Measurements from ENCODE around the gene ARL2BP.

DNA sequence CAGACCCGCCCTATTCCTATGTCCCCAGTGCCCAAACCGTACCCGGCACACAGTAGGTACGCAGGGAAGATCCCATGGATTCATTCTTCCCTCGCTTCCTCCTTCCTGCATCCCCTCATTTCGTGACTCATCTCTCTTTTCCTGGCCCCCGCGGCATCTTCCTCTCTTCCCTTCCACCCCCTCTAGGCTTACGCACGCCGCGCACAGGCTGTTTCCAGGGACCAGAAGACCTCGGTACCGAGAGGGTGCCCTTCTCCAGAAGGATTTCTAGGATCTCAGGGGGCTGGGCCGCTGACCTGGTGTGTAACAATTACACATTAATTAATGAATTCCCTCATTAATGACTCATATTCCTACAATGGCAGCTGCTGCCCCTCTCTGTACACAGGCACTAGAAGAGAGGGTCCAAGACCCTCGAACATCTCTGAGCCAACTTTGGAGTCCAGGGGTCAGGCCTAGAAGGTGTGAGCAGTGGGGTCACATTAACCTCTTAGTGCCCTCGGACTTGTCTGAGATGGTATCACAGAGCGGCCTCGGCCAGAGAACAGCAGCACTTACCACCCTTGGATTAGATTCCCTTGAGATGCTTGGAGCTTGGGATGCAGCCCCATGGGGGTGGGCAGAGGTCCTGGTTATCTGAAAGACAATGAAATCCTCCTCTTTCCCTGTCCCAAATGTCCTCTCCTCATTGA is 56.2 kb downstream of the ARL2BP start:
- TF ChIP-seq POLR2A (IDR thresholded peaks at IDR 0.05): no peak
- TF ChIP-seq EP300 (IDR thresholded peaks at IDR 0.05; ENCODE audit: low read depth): no peak
- TF ChIP-seq, protein P1, sequence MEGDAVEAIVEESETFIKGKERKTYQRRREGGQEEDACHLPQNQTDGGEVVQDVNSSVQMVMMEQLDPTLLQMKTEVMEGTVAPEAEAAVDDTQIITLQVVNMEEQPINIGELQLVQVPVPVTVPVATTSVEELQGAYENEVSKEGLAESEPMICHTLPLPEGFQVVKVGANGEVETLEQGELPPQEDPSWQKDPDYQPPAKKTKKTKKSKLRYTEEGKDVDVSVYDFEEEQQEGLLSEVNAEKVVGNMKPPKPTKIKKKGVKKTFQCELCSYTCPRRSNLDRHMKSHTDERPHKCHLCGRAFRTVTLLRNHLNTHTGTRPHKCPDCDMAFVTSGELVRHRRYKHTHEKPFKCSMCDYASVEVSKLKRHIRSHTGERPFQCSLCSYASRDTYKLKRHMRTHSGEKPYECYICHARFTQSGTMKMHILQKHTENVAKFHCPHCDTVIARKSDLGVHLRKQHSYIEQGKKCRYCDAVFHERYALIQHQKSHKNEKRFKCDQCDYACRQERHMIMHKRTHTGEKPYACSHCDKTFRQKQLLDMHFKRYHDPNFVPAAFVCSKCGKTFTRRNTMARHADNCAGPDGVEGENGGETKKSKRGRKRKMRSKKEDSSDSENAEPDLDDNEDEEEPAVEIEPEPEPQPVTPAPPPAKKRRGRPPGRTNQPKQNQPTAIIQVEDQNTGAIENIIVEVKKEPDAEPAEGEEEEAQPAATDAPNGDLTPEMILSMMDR (IDR thresholded peaks at IDR 0.05): no peak
- TF ChIP-seq POLR2AphosphoS5 (IDR thresholded peaks at IDR 0.05): no peak
